HG02642 (cell line): ENCODE data around the gene TUFM.
A peak's percentile ranks its signal among the peaks of the same experiment; 100 is the strongest.
"Not testable (repeated sequence)": the region's sequence is repeated elsewhere in the genome, so short reads cannot be mapped to it uniquely, and the experiment has no call there.

Experiments used
- ATAC-seq: cut with Tn5 transposase; IDR thresholded peaks from one replicate; pipeline ENCODE4 v1.9.1; 2021; ENCODE audit warnings: mild to moderate bottlenecking; ENCODE audit not compliant: unreplicated experiment, poor library complexity

Gene TUFM

GRCh38 chr16:28876019-28876659, 30.0 kb upstream of the TUFM start:
- no peak for ATAC-seq

GRCh38 chr16:28875134-28876018, 29.2 kb upstream of the TUFM start:
- ATAC-seq, result no peak

GRCh38 chr16:28874406-28874805, 28.3 kb upstream of the TUFM start:
- no peak for ATAC-seq

- ATAC-seq, result no peak
These were observed 27.5 kb upstream of the TUFM start for GRCh38 chr16:28873543-28874201.

GRCh38 chr16:28872952-28873351, 26.8 kb upstream of the TUFM start:
- no peak for ATAC-seq

GRCh38 chr16:28869201-28869600, 23.1 kb upstream of the TUFM start:
- ATAC-seq, result no peak

- not testable (repeated sequence) for ATAC-seq
These were observed 21.5 kb upstream of the TUFM start for GRCh38 chr16:28867646-28868045.

- ATAC-seq, result no peak
These were observed 21.1 kb upstream of the TUFM start for GRCh38 chr16:28867241-28867640.

GRCh38 chr16:28866454-28866804, 20.3 kb upstream of the TUFM start:
- ATAC-seq, result no peak

GRCh38 chr16:28865722-28866453, 19.7 kb upstream of the TUFM start:
- ATAC-seq, result no peak

GRCh38 chr16:28865001-28865688, 19.0 kb upstream of the TUFM start:
- ATAC-seq, result no peak

GRCh38 chr16:28863929-28864793, 18.0 kb upstream of the TUFM start:
- ATAC-seq, result no peak

GRCh38 chr16:28859326-28859725, 13.2 kb upstream of the TUFM start:
- ATAC-seq, result no peak

GRCh38 chr16:28858421-28858820, 12.3 kb upstream of the TUFM start:
- ATAC-seq, result no peak

GRCh38 chr16:28846933-28847273, 755 bp upstream of the TUFM start:
- ATAC-seq, result no peak

GRCh38 chr16:28845761-28846079, 428 bp downstream of the TUFM start:
- ATAC-seq, result peak; percentile 2

GRCh38 chr16:28845293-28845692, 855 bp downstream of the TUFM start:
- ATAC-seq, result no peak

GRCh38 chr16:28844226-28844885, 1.8 kb downstream of the TUFM start:
- no peak for ATAC-seq

GRCh38 chr16:28843766-28844165, 2.4 kb downstream of the TUFM start:
- ATAC-seq, result no peak
